Posterior cingulate gyrus (tissue), 11 donors: Measurements from ENCODE around the gene ANKRD24.
"Not testable (repeated sequence)": the region's sequence is repeated elsewhere in the genome, so short reads cannot be mapped to it uniquely, and the experiment has no call there.

Experiments used
- DNase-seq, 10 donors: peaks; one replicate each; pipeline versions ENCODE4 v3.0.0 to v3.0.0-alpha.2; 2020 to 2021; ENCODE audit warnings: mixed read lengths in 3 of 10
- intact Hi-C: fragments of 100-400 bp; cut with DNase I; formaldehyde crosslinking; loops from one replicate; pipeline ENCODE4 v1.15.1; 2023

Gene ANKRD24

GRCh38 chr19:4196587-4197148 lies 14.2 kb downstream of the ANKRD24 start:
- intact Hi-C loops, result no loop called here
- no peak for DNase-seq

GRCh38 chr19:4197228-4197624 lies 14.7 kb downstream of the ANKRD24 start:
- intact Hi-C loops, result no loop called here
- no peak for DNase-seq

GRCh38 chr19:4197625-4198466 lies 15.4 kb downstream of the ANKRD24 start:
- DNase-seq, result no peak
- intact Hi-C loops, result no loop called here

GRCh38 chr19:4198467-4199126 lies 16.1 kb downstream of the ANKRD24 start:
- intact Hi-C loops, result no loop called here
- no peak for DNase-seq

- DNase-seq, result no peak
- intact Hi-C loops, result no loop called here
These were observed 17.3 kb downstream of the ANKRD24 start for GRCh38 chr19:4199699-4200293.

GRCh38 chr19:4200940-4201542 lies 18.6 kb downstream of the ANKRD24 start:
- DNase-seq, result no peak
- intact Hi-C loops, result no loop called here

- peak in 1 of 10 donors; percentile 60 for DNase-seq
- intact Hi-C loops, result no loop called here
These were observed 19.3 kb downstream of the ANKRD24 start for GRCh38 chr19:4201798-4202197.

- no peak for DNase-seq
- intact Hi-C loops, result no loop called here
These were observed 24.5 kb downstream of the ANKRD24 start for GRCh38 chr19:4206818-4207484.

GRCh38 chr19:4208385-4209094 lies 26.1 kb downstream of the ANKRD24 start:
- DNase-seq, result no peak
- intact Hi-C loops, result no loop called here

GRCh38 chr19:4210166-4210731 lies 27.8 kb downstream of the ANKRD24 start:
- no peak for DNase-seq

GRCh38 chr19:4213116-4213515 lies 30.6 kb downstream of the ANKRD24 start:
- intact Hi-C loops, result no loop called here
- no peak for DNase-seq

More at GRCh38 chr19:4210166-4210731, 27.8 kb downstream of the ANKRD24 start:
- intact Hi-C loops, result no loop called here

GRCh38 chr19:4215807-4216206 lies 33.3 kb downstream of the ANKRD24 start:
- intact Hi-C loops, result no loop called here
- peak in 1 of 10 donors; percentile 54 for DNase-seq

GRCh38 chr19:4216846-4217245 lies 34.4 kb downstream of the ANKRD24 start:
- no peak for DNase-seq
- intact Hi-C loops, result no loop called here

GRCh38 chr19:4217429-4218264 lies 35.2 kb downstream of the ANKRD24 start:
- intact Hi-C loops, result no loop called here
- peak in 1 of 10 donors; percentile 84 for DNase-seq

GRCh38 chr19:4218523-4218922 lies 36.0 kb downstream of the ANKRD24 start:
- intact Hi-C loops, DNase-seq: not testable (repeated sequence)

- no peak for DNase-seq
- intact Hi-C loops, result no loop called here
These were observed 37.7 kb downstream of the ANKRD24 start for GRCh38 chr19:4220188-4220587.

- DNase-seq, result peak in 3 of 10 donors; percentile 24 to 89 (median 75)
- intact Hi-C loops, result no loop called here
These were observed 42.0 kb downstream of the ANKRD24 start for GRCh38 chr19:4224470-4224869.

GRCh38 chr19:4225885-4226284 lies 43.4 kb downstream of the ANKRD24 start:
- no peak for DNase-seq
- intact Hi-C loops, result no loop called here
